ENCODE data around the gene KRTAP6-1.

DNA sequence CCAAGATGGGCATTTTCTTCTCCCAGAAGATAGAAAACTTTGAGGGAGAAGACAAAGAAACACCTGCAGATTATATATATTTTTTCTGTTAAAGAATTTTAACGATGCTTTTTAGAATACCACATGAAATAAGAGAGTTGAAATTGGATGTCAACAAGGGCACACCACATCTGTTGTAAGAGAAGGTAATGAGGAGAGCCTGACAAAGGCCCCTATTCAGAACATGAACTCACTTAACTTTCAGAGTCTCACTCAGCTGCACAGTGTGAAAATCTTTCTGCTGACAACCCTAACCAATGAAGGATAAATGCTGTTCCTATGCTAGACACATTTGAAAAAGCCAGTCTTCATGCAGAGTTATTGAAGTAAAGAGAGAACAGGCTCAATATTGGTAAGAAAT, 30.9 kb downstream of the KRTAP6-1 start:
- TF ChIP-seq POLR2A (IDR thresholded peaks at IDR 0.05; ENCODE audit: low read depth, low read length) (no peak), POLR2AphosphoS5 (IDR thresholded peaks at IDR 0.05; ENCODE audit: low read depth, low read length) (no peak), TAF1 (IDR thresholded peaks at IDR 0.05; ENCODE audit: low read depth, low read length) (no peak), PAX5 (IDR thresholded peaks at IDR 0.05; ENCODE audit: insufficient read depth, low read length, severe bottlenecking) (no peak)

Measured in GM12891 (cell line).